Measurements from ENCODE around the gene AKNA.
A peak's percentile ranks its signal among the peaks of the same experiment; 100 is the strongest.

The AKNA gene

GRCh38 chr9:114367772-114368569 lies 19.8 kb downstream of the AKNA start:
- H3K27me3 Mint-ChIP-seq: no peaks in the 10 kb centered on the region
- peaks cover 98% of the 10 kb centered on the region for H3K4me1 Mint-ChIP-seq (ENCODE audit: low read depth)
- H3K36me3 Mint-ChIP-seq (ENCODE audit: low read depth): peaks cover 86% of the 10 kb centered on the region
- no peak overlapping the region for H3K4me3 Mint-ChIP-seq
- H3K27ac Mint-ChIP-seq: peak overlapping the region; percentile 84
- H3K9me3 Mint-ChIP-seq: no peaks in the 10 kb centered on the region

GRCh38 chr9:114367366-114367765 lies 20.4 kb downstream of the AKNA start:
- peaks cover 86% of the 10 kb centered on the region for H3K36me3 Mint-ChIP-seq (ENCODE audit: low read depth)
- peak overlapping the region; percentile 84 for H3K27ac Mint-ChIP-seq
- H3K4me1 Mint-ChIP-seq (ENCODE audit: low read depth): peaks cover 98% of the 10 kb centered on the region
- H3K27me3 Mint-ChIP-seq: no peaks in the 10 kb centered on the region
- H3K4me3 Mint-ChIP-seq: peak overlapping the region; percentile 24
- H3K9me3 Mint-ChIP-seq: no peaks in the 10 kb centered on the region

- H3K27ac Mint-ChIP-seq: peak overlapping the region; percentile 84
- peaks cover 97% of the 10 kb centered on the region for H3K4me1 Mint-ChIP-seq (ENCODE audit: low read depth)
- no peaks in the 10 kb centered on the region for H3K27me3 Mint-ChIP-seq
- no peaks in the 10 kb centered on the region for H3K9me3 Mint-ChIP-seq
- peak overlapping the region; percentile 24 for H3K4me3 Mint-ChIP-seq
- peaks cover 87% of the 10 kb centered on the region for H3K36me3 Mint-ChIP-seq (ENCODE audit: low read depth)
Observed at GRCh38 chr9:114366334-114367128, 21.3 kb downstream of the AKNA start.

GRCh38 chr9:114365194-114365593 lies 22.6 kb downstream of the AKNA start:
- no peak overlapping the region for H3K4me3 Mint-ChIP-seq
- H3K9me3 Mint-ChIP-seq: no peaks in the 10 kb centered on the region
- H3K4me1 Mint-ChIP-seq (ENCODE audit: low read depth): peaks cover 98% of the 10 kb centered on the region

GRCh38 chr9:114364134-114365041 lies 23.4 kb downstream of the AKNA start:
- Mint-ChIP-seq H3K27ac (peak overlapping the region; percentile 96), H3K4me1 (ENCODE audit: low read depth) (peaks cover 97% of the 10 kb centered on the region), H3K9me3 (no peaks in the 10 kb centered on the region), H3K27me3 (no peaks in the 10 kb centered on the region), H3K4me3 (peak overlapping the region; percentile 52), H3K36me3 (ENCODE audit: low read depth) (peaks cover 92% of the 10 kb centered on the region)

More at GRCh38 chr9:114365194-114365593, 22.6 kb downstream of the AKNA start:
- Mint-ChIP-seq H3K36me3 (ENCODE audit: low read depth) (peaks cover 91% of the 10 kb centered on the region), H3K27ac (peak overlapping the region; percentile 96), H3K27me3 (no peaks in the 10 kb centered on the region)

GRCh38 chr9:114363424-114363823 lies 24.4 kb downstream of the AKNA start:
- peak overlapping the region; percentile 96 for H3K27ac Mint-ChIP-seq
- peaks cover 93% of the 10 kb centered on the region for H3K4me1 Mint-ChIP-seq (ENCODE audit: low read depth)
- peak overlapping the region; percentile 52 for H3K4me3 Mint-ChIP-seq
- H3K36me3 Mint-ChIP-seq (ENCODE audit: low read depth): peaks cover 97% of the 10 kb centered on the region
- no peaks in the 10 kb centered on the region for H3K9me3 Mint-ChIP-seq
- no peaks in the 10 kb centered on the region for H3K27me3 Mint-ChIP-seq

- no peak overlapping the region for H3K4me3 Mint-ChIP-seq
- no peaks in the 10 kb centered on the region for H3K27me3 Mint-ChIP-seq
- peak overlapping the region; percentile 96 for H3K27ac Mint-ChIP-seq
- H3K9me3 Mint-ChIP-seq: no peaks in the 10 kb centered on the region
- peaks cover 95% of the 10 kb centered on the region for H3K36me3 Mint-ChIP-seq (ENCODE audit: low read depth)
- H3K4me1 Mint-ChIP-seq (ENCODE audit: low read depth): peaks cover 84% of the 10 kb centered on the region
Observed at GRCh38 chr9:114362394-114362793, 25.4 kb downstream of the AKNA start.

GRCh38 chr9:114361542-114361941 lies 26.2 kb downstream of the AKNA start:
- H3K4me3 Mint-ChIP-seq: no peak overlapping the region
- H3K27me3 Mint-ChIP-seq: no peaks in the 10 kb centered on the region
- H3K9me3 Mint-ChIP-seq: no peaks in the 10 kb centered on the region
- peaks cover 93% of the 10 kb centered on the region for H3K36me3 Mint-ChIP-seq (ENCODE audit: low read depth)
- peak overlapping the region; percentile 79 for H3K27ac Mint-ChIP-seq
- H3K4me1 Mint-ChIP-seq (ENCODE audit: low read depth): peaks cover 76% of the 10 kb centered on the region

- H3K4me1 Mint-ChIP-seq (ENCODE audit: low read depth): peaks cover 58% of the 10 kb centered on the region
- no peak overlapping the region for H3K4me3 Mint-ChIP-seq
- peak overlapping the region; percentile 79 for H3K27ac Mint-ChIP-seq
- peaks cover 82% of the 10 kb centered on the region for H3K36me3 Mint-ChIP-seq (ENCODE audit: low read depth)
- no peaks in the 10 kb centered on the region for H3K9me3 Mint-ChIP-seq
- H3K27me3 Mint-ChIP-seq: no peaks in the 10 kb centered on the region
Observed at GRCh38 chr9:114359801-114360200, 28.0 kb downstream of the AKNA start.

- Mint-ChIP-seq H3K27me3 (no peaks in the 10 kb centered on the region), H3K36me3 (ENCODE audit: low read depth) (peaks cover 68% of the 10 kb centered on the region), H3K4me3 (no peak overlapping the region), H3K9me3 (no peaks in the 10 kb centered on the region), H3K27ac (peak overlapping the region; percentile 77), H3K4me1 (ENCODE audit: low read depth) (peaks cover 48% of the 10 kb centered on the region)
Observed at GRCh38 chr9:114357911-114358328, 29.9 kb downstream of the AKNA start.

- H3K27ac Mint-ChIP-seq: peak overlapping the region; percentile 77
- H3K36me3 Mint-ChIP-seq (ENCODE audit: low read depth): peaks cover 65% of the 10 kb centered on the region
- H3K4me3 Mint-ChIP-seq: no peak overlapping the region
- no peaks in the 10 kb centered on the region for H3K27me3 Mint-ChIP-seq
- H3K9me3 Mint-ChIP-seq: no peaks in the 10 kb centered on the region
- H3K4me1 Mint-ChIP-seq (ENCODE audit: low read depth): peaks cover 47% of the 10 kb centered on the region
Observed at GRCh38 chr9:114357360-114357759, 30.4 kb downstream of the AKNA start.

- Mint-ChIP-seq H3K4me1 (ENCODE audit: low read depth) (peaks cover 47% of the 10 kb centered on the region), H3K4me3 (no peak overlapping the region), H3K27ac (peak overlapping the region; percentile 77), H3K9me3 (no peaks in the 10 kb centered on the region), H3K27me3 (no peaks in the 10 kb centered on the region), H3K36me3 (ENCODE audit: low read depth) (peaks cover 65% of the 10 kb centered on the region)
Observed at GRCh38 chr9:114356792-114357191, 31.0 kb downstream of the AKNA start.

GRCh38 chr9:114355821-114356220 lies 32.0 kb downstream of the AKNA start:
- Mint-ChIP-seq H3K4me3 (no peak overlapping the region), H3K9me3 (no peaks in the 10 kb centered on the region), H3K27me3 (no peaks in the 10 kb centered on the region), H3K36me3 (ENCODE audit: low read depth) (peaks cover 62% of the 10 kb centered on the region), H3K27ac (peak overlapping the region; percentile 72), H3K4me1 (ENCODE audit: low read depth) (peaks cover 46% of the 10 kb centered on the region)

- H3K27me3 Mint-ChIP-seq: no peaks in the 10 kb centered on the region
- H3K27ac Mint-ChIP-seq: peak overlapping the region; percentile 57
- no peaks in the 10 kb centered on the region for H3K9me3 Mint-ChIP-seq
- peaks cover 63% of the 10 kb centered on the region for H3K36me3 Mint-ChIP-seq (ENCODE audit: low read depth)
- no peak overlapping the region for H3K4me3 Mint-ChIP-seq
- H3K4me1 Mint-ChIP-seq (ENCODE audit: low read depth): peaks cover 63% of the 10 kb centered on the region
Observed at GRCh38 chr9:114351932-114352331, 35.9 kb downstream of the AKNA start.

Data from stimulated activated naive CD8-positive, alpha-beta T cell treated with anti-CD3 and anti-CD28 coated beads, Interleukin-15, Interleukin-2, amounts not matched to agents 100 ng/mL and 50 ng/mL, for 24 hours (primary cell).